Islet precursor cell (in vitro differentiated cells): ENCODE measurements around the gene JMJD1C.
"Not testable (repeated sequence)": the region's sequence is repeated elsewhere in the genome, so short reads cannot be mapped to it uniquely, and the experiment has no call there.

Experiments used
- DNase-seq: peaks from one replicate; pipeline ENCODE4 v3.0.0-alpha.2; 2018

The JMJD1C gene

GRCh38 chr10:63344269-63344668, 121.5 kb downstream of the JMJD1C start:
- no peak for DNase-seq

- no peak for DNase-seq
Observed at GRCh38 chr10:63343476-63343875, 122.3 kb downstream of the JMJD1C start.

DNA sequence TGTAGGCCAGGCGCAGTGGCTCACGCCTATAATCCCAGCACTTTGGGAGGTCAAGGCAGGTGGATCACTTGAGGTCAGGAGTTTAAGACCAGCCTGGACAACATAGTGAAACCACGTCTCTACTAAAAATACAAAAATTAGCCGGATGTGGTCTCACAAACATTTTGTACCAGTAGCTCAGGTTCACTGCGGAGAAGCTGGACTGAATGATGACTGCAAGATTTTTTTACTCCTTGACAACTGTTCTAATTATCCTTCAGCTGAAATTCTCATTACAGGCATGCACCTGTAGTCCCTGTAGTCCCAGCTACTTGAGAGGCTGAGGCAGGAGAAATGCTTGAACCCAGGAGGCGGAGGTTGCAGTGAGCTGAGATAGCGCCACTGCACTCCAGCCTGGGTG, 126.1 kb downstream of the JMJD1C start:
- DNase-seq = not testable (repeated sequence)

GRCh38 chr10:63337455-63338251, 128.1 kb downstream of the JMJD1C start:
- no peak for DNase-seq

- no peak for DNase-seq
Observed at GRCh38 chr10:63331586-63331985, 134.2 kb downstream of the JMJD1C start.

- no peak for DNase-seq
Observed at GRCh38 chr10:63324495-63324854, 141.3 kb downstream of the JMJD1C start.

DNA sequence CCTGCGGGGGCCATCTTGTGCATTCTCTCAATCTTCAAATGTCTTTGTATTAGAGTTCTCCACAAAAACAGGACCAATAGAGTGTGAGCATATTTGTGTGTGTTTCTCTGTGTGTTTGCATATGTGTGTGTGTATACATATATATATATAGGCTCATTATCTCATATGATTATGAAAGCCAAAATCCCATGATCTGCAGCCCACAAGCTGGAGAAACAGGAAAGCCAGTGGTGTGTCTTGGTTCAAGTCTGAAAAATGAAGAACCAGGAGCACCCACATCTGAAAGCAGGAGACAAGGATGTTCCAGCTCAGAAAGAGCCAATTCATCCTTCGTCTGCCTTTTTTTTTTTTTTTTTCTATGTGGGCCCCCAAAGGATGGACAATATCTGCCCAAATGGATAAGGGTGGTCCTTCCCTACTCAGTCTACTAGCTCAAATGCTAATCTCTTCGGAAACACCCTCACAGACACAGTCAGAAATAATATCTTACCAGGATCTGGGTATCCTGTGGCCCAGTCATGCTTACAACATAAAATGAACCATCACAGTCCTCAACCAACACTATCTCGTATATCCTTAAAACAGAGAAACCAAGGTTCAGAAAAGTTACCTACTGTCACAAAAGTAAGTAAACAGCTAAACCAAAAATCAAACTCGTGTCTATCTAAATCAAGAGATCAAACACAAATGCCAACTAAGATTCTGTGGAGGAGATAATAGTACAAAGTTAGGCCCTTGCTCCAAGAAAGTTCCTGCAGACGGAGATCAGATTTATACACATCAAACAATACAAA, 141.9 kb downstream of the JMJD1C start:
- DNase-seq = no peak

DNA sequence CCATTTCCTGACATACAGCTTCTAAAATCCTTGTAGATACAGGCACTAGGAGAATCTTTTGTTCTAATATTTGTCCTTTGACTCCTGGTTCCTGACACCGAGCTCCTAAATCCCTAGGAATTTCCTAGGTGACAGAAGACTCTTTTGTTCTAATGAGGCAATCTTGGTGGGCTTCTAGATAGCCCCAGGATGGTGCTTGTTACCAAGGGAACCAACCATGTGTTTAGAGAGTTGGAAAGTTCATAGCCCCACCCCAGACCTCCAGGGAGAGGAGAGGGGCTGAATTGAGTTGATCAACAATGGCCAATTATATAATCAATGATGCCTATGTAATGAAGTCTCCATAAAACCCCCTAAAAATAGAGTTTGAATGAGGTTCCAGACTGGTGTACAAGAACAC, 145.1 kb downstream of the JMJD1C start:
- no peak for DNase-seq

DNA sequence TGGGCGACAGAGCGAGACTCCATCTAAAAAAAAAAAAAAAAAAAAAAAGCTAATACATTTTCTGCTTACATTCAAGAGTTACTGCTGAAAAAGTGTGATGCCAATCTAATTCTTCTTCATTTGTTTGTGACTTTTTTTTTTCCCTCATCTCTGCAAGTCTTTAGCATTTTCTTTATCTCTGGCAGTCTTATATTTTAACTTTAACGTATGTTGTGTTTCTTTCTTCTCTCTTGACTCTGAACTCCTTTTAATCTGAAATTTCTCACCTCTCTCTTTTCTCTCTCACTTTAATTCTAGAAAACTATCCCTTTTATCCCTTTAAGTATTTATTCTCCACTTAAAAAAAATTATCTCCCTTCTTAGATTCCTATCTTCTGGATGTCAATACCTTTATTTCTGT, 146.5 kb downstream of the JMJD1C start:
- no peak for DNase-seq

DNA sequence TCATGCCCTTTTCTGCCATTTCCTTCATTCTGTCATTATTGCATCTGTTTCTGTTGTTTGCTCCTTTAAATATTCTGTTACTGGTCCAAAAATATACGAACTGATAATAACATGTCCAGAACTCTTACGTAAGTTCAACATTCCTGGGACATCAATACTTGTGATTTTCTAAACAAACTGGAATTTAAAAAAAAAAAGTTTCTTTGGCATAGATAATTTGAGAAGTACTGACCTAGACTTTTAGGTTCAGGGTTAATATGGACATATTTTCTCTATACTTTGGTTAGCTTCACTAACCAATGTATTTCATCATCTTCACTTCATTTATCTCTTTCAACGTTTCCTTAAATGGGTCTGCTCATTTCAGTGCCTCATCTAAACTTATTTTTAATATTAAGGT, 147.3 kb downstream of the JMJD1C start:
- no peak for DNase-seq

GRCh38 chr10:63314020-63314419, 151.8 kb downstream of the JMJD1C start:
- DNase-seq = no peak

GRCh38 chr10:63313066-63313717, 152.6 kb downstream of the JMJD1C start:
- no peak for DNase-seq

- no peak for DNase-seq
Observed at GRCh38 chr10:63308628-63309027, 157.1 kb downstream of the JMJD1C start.

- no peak for DNase-seq
Observed at GRCh38 chr10:63304146-63304545, 161.6 kb downstream of the JMJD1C start.

- DNase-seq = no peak
Observed at GRCh38 chr10:63300801-63301200, 165.0 kb downstream of the JMJD1C start.

GRCh38 chr10:63297941-63298340, 167.8 kb downstream of the JMJD1C start:
- no peak for DNase-seq

DNA sequence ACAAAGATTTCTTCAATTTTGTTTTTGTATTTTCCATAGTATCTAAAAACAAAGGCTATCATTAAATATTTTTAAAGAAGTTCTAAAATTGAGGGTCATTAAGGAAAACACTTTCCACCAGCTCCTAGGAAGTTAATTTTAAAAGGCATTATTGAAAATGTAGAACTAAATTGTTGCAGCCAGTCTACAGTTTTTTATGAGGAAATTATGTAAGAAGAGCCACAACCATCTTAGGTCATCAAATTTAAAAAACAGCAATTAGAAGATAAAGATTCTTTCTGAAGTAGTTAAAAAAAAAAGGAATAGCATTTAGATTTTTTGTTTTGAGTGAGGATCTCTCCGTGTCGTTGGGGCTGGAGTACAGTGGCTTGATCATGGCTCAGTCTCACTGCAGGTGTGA, 171.0 kb downstream of the JMJD1C start:
- no peak for DNase-seq

DNA sequence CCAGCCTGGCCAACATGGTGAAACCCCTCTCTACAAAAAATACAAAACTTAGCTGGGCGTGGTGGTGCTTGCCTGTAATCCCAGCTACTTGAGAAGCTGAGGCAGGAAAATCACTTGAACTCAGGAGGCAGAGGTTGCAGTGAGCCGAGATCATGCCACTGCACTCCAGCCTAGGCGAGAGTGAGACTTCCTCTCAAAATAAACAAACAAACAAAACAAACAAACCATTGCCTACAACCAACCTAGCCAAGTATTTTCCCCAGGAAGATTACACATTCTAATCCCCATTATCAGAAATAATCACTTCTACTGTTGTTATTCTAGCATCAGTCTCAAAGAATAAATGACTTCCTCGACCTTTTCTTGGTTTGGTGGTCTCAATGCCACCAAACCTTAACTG, 172.9 kb downstream of the JMJD1C start:
- not testable (repeated sequence) for DNase-seq

GRCh38 chr10:63288170-63288569, 177.6 kb downstream of the JMJD1C start:
- no peak for DNase-seq

DNA sequence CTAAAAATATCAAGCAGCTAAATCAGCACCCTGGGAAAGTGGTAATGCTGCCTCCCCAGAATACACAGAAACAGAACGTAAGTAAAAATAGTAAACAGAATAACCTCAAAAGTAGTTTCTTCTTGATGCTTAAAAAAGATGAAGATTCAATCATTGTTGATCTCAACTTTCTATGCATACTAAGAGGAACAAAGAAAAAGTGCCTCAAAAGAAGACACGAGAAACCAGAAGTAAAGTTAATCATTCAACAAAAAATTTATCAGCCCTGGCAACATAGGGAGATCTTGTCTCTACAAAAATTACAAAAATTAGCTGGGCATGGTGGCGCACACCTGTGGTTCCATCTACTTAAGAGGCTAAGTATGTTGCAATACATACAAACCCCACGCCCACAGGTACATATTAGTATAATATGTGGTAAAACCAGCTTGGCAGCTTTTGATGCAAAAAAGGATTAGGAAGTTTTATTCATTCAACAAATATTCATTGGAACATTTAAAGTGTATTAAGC, 179.0 kb downstream of the JMJD1C start:
- no peak for DNase-seq

GRCh38 chr10:63286340-63286739, 179.4 kb downstream of the JMJD1C start:
- DNase-seq = no peak

DNA sequence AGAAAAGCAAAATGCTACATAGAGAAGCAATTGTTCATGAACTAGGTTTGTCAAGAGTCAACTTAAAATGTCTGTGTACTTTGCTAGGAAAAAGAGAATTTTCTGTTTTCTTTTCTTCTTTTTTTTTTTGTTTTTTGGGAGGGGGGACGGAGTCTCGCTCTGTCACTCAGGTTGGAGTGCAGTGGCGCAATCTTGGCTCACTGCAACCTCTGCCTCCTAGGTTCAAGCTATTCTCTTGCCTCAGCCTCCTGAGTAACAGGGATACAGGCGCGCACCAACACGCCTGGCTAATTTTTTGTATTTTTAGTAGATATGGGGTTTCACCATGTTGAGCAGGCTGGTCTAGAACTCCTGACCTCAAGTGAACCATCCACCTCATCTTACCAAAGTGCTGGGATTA, 181.9 kb downstream of the JMJD1C start:
- not testable (repeated sequence) for DNase-seq

GRCh38 chr10:63283093-63283492, 182.7 kb downstream of the JMJD1C start:
- no peak for DNase-seq

DNA sequence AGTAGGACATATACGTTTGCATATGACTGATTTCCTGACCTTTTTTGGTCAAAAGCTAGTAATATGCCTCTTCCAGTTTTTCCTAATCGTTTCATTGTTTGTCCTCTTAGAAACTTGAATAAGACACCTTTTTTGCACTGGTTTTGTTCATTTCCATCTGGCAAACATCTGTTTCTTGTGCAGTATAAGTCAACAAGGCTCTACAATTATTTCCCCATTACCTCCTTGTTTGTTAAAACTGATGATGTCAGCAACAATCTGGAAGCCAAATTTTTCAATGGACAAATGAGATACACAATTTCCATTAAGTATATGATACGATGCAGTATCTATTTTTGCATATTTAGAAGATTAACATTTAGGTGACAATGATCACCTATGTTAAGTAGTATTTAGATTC, 183.8 kb downstream of the JMJD1C start:
- no peak for DNase-seq
